H9 (cell line): ENCODE measurements around the gene CER1. TPM values are rescaled to one million over a fixed set of nuclear protein-coding genes. Genes with fewer than 3 reads are reported as not detected.

Experiments used
- DNase-seq: peaks from one replicate; pipeline ENCODE4 v3.0.0-alpha.2; 2017
- H2AFZ ChIP-seq: one replicate; pipeline ENCODE4 v1.6.1; 2013; ENCODE audit warnings: mild to moderate bottlenecking, low read length, control low read depth, moderate library complexity
- H2AK5ac ChIP-seq: 2 replicates; pipeline ENCODE4 v1.6.1; 2013; ENCODE audit warnings: low read length, control low read depth, mixed read lengths; ENCODE audit not compliant: insufficient read length
- H2BK120ac ChIP-seq: one replicate; pipeline ENCODE4 v1.6.1; 2013; ENCODE audit warnings: low read depth, mild to moderate bottlenecking, low read length, control low read depth, inconsistent platforms; ENCODE audit not compliant: poor library complexity, severe bottlenecking
- H2BK12ac ChIP-seq: 2 replicates; pipeline ENCODE4 v1.6.1; 2013; ENCODE audit warnings: low read length, control low read depth, mixed read lengths, low read depth; ENCODE audit not compliant: insufficient read length
- H2BK15ac ChIP-seq: 2 replicates; pipeline ENCODE4 v1.6.1; 2013; ENCODE audit warnings: low read depth, low read length, control low read depth
- H2BK20ac ChIP-seq: one replicate; pipeline ENCODE4 v1.6.1; 2013; ENCODE audit warnings: low read depth, mild to moderate bottlenecking, low read length, control low read depth, inconsistent platforms; ENCODE audit not compliant: poor library complexity, severe bottlenecking
- H2BK5ac ChIP-seq: 2 replicates; pipeline ENCODE4 v1.6.1; 2013; ENCODE audit warnings: low read length, control low read depth, mixed read lengths; ENCODE audit not compliant: insufficient read length
- H3K14ac ChIP-seq: 2 replicates; pipeline ENCODE4 v1.6.1; 2013; ENCODE audit warnings: low read length, control low read depth; ENCODE audit not compliant: insufficient read depth
- H3K18ac ChIP-seq: 2 replicates; pipeline ENCODE4 v1.6.1; 2013; ENCODE audit warnings: low read depth, mild to moderate bottlenecking, mixed read lengths, low read length, control low read depth; ENCODE audit not compliant: insufficient read length
- H3K23ac ChIP-seq: 2 replicates; pipeline ENCODE4 v1.6.1; 2013; ENCODE audit warnings: low read length, control low read depth, mixed read lengths, low read depth; ENCODE audit not compliant: insufficient read length
- H3K23me2 ChIP-seq: 2 replicates; pipeline ENCODE4 v1.6.1; 2013; ENCODE audit warnings: low read depth, mild to moderate bottlenecking, mixed read lengths, low read length, control low read depth; ENCODE audit not compliant: insufficient read length, poor library complexity, severe bottlenecking
- H3K27ac ChIP-seq: 2 replicates; pipeline ENCODE4 v1.5.1; 2013; ENCODE audit warnings: low read length, control low read depth, mixed read lengths, low read depth; ENCODE audit not compliant: insufficient read length
- H3K27me3 ChIP-seq: 2 replicates; pipeline ENCODE4 v1.6.1; 2013; ENCODE audit warnings: low read length, control low read depth, inconsistent platforms; ENCODE audit not compliant: insufficient read depth
- H3K4ac ChIP-seq: 2 replicates; pipeline ENCODE4 v1.6.1; 2013; ENCODE audit warnings: low read depth, mild to moderate bottlenecking, control low read depth, inconsistent platforms, low read length, moderate library complexity
- H3K4me1 ChIP-seq: 2 replicates; pipeline ENCODE4 v1.6.1; 2013; ENCODE audit warnings: low read length, control low read depth, inconsistent platforms; ENCODE audit not compliant: insufficient read depth
- H3K4me2 ChIP-seq: 2 replicates; pipeline ENCODE4 v1.6.1; 2013; ENCODE audit warnings: low read length, control low read depth, mixed read lengths; ENCODE audit not compliant: insufficient read length, insufficient read depth
- H3K56ac ChIP-seq: 2 replicates; pipeline ENCODE4 v1.6.1; 2013; ENCODE audit warnings: low read depth, mild to moderate bottlenecking, mixed read lengths, low read length, control low read depth; ENCODE audit not compliant: insufficient read length
- H3K79me1 ChIP-seq: 2 replicates; pipeline ENCODE4 v1.6.1; 2013; ENCODE audit warnings: low read depth, mild to moderate bottlenecking, moderate library complexity, low read length, control low read depth, inconsistent platforms; ENCODE audit not compliant: insufficient read depth, poor library complexity, severe bottlenecking
- H3K79me2 ChIP-seq: 2 replicates; pipeline ENCODE4 v1.6.1; 2013; ENCODE audit warnings: low read length, control low read depth, inconsistent platforms; ENCODE audit not compliant: insufficient read depth
- H3K9ac ChIP-seq: 2 replicates; pipeline ENCODE4 v1.6.1; 2013; ENCODE audit warnings: low read length, control low read depth, mixed read lengths; ENCODE audit not compliant: insufficient read length; ENCODE audit errors: extremely low read depth
- H3K9me3 ChIP-seq: one replicate; pipeline ENCODE4 v1.6.1; 2013; ENCODE audit warnings: low read depth, low read length, inconsistent platforms; ENCODE audit not compliant: control insufficient read depth
- H3T11ph ChIP-seq: one replicate; pipeline ENCODE4 v1.6.1; 2013; ENCODE audit warnings: mild to moderate bottlenecking, low read length, control low read depth, inconsistent platforms
- H4K20me1 ChIP-seq: one replicate; pipeline ENCODE4 v1.6.1; 2013; ENCODE audit not compliant: control insufficient read depth, insufficient read length, insufficient read depth
- H4K5ac ChIP-seq: 2 replicates; pipeline ENCODE4 v1.6.1; 2013; ENCODE audit warnings: low read depth, mild to moderate bottlenecking, mixed read lengths, low read length, control low read depth; ENCODE audit not compliant: insufficient read length
- H4K8ac ChIP-seq: replicated peaks from 2 replicates; pipeline ENCODE4 v1.6.1; 2013; ENCODE audit warnings: low read length, control low read depth, mixed read lengths, low read depth; ENCODE audit not compliant: insufficient read length
- H4K91ac ChIP-seq: 2 replicates; pipeline ENCODE4 v1.6.1; 2013; ENCODE audit warnings: low read depth, mild to moderate bottlenecking, moderate library complexity, mixed read lengths, low read length, control low read depth; ENCODE audit not compliant: insufficient read length
- H3K27ac Mint-ChIP-seq, 3 experiments: 2 replicates in 2 of 3; 3 replicates in 1 of 3; pipeline ENCODE4 v1.8.0; 2020 to 2021; ENCODE audit warnings: mixed read lengths in 3 of 3, mild to moderate bottlenecking in 1 of 3, moderate library complexity in 1 of 3
- H3K27me3 Mint-ChIP-seq: 2 replicates; pipeline ENCODE4 v1.8.0; 2021; ENCODE audit warnings: low read depth, mild to moderate bottlenecking, moderate library complexity, mixed read lengths
- H3K36me3 Mint-ChIP-seq, 3 experiments: 2 replicates in 2 of 3; 3 replicates in 1 of 3; pipeline ENCODE4 v1.8.0; 2020 to 2021; ENCODE audit warnings: low read depth in 3 of 3, mixed read lengths in 3 of 3; ENCODE audit not compliant: insufficient read depth in 1 of 3
- H3K4me1 Mint-ChIP-seq, 2 experiments: 2 replicates each; pipeline ENCODE4 v1.8.0; 2020; ENCODE audit warnings: mixed read lengths in 2 of 2
- H3K4me3 Mint-ChIP-seq, 2 experiments: 2 replicates in 1 of 2; 3 replicates in 1 of 2; pipeline ENCODE4 v1.8.0; 2020 to 2021; ENCODE audit warnings: mild to moderate bottlenecking in 2 of 2, mixed read lengths in 2 of 2, moderate library complexity in 1 of 2
- H3K9me3 Mint-ChIP-seq, 2 experiments: 2 replicates in 1 of 2; 3 replicates in 1 of 2; pipeline ENCODE4 v1.8.0; 2020; ENCODE audit warnings: mild to moderate bottlenecking in 2 of 2, mixed read lengths in 2 of 2, moderate library complexity in 1 of 2
- WGBS: extraction: QIAGEN DNeasy Blood & Tissue Kit; methylation state at CpG from one replicate; pipeline ENCODE4 v1.1.7; 2013; ENCODE audit warnings: missing lambda C conversion rate, low lambda C conversion rate, mixed read lengths; ENCODE audit not compliant: insufficient read length; ENCODE audit errors: extremely low coverage; 5-methylcytosine and 5-hydroxymethylcytosine counted together
- total RNA-seq: library from RNA; stranded (reverse); gene quantifications from 2 replicates; pipeline ENCODE4 v1.2.1, GENCODE V29; 2021
- TF ChIP-seq, protein P1 (sequence below): fragments of 200-600 bp; sonication (generic); conservative IDR thresholded peaks from 3 replicates; pipeline ENCODE4 v1.8.0; 2021; ENCODE audit warnings: antibody characterized with exemption, mild to moderate bottlenecking

Gene CER1
- total RNA-seq, 1 experiment from 2014 or later: 22.3 TPM

- no peak overlapping the region for H2AK5ac ChIP-seq
- H3K27ac ChIP-seq: no peak overlapping the region
- H3K4me1 Mint-ChIP-seq: peaks cover 25 to 27% of the 10 kb centered on the region in 2 experiments
- no peaks in the 10 kb centered on the region for H3K27me3 Mint-ChIP-seq
- H2AFZ ChIP-seq: no peak overlapping the region
- no CpG with 5 or more reads among the region's 35 CpGs for WGBS
- peaks cover 5% of the 10 kb centered on the region for H3K23me2 ChIP-seq
- H3K18ac ChIP-seq: no peak overlapping the region
- H3K79me2 ChIP-seq: peaks cover 4% of the 10 kb centered on the region; the same call in 1 of the 2 replicates
- peak overlapping the region; percentile 86 to 96 for H3K4me3 Mint-ChIP-seq
- H4K91ac ChIP-seq: no peak overlapping the region
- TF ChIP-seq, protein P1, sequence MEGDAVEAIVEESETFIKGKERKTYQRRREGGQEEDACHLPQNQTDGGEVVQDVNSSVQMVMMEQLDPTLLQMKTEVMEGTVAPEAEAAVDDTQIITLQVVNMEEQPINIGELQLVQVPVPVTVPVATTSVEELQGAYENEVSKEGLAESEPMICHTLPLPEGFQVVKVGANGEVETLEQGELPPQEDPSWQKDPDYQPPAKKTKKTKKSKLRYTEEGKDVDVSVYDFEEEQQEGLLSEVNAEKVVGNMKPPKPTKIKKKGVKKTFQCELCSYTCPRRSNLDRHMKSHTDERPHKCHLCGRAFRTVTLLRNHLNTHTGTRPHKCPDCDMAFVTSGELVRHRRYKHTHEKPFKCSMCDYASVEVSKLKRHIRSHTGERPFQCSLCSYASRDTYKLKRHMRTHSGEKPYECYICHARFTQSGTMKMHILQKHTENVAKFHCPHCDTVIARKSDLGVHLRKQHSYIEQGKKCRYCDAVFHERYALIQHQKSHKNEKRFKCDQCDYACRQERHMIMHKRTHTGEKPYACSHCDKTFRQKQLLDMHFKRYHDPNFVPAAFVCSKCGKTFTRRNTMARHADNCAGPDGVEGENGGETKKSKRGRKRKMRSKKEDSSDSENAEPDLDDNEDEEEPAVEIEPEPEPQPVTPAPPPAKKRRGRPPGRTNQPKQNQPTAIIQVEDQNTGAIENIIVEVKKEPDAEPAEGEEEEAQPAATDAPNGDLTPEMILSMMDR: peak; percentile 24; the same call in 1 of the 3 replicates
- H4K5ac ChIP-seq: no peak overlapping the region
- H3K9me3 Mint-ChIP-seq: no peaks in the 10 kb centered on the region
- H3K79me1 ChIP-seq: no peaks in the 10 kb centered on the region
- no peak overlapping the region for H3K4ac ChIP-seq
- no peaks in the 10 kb centered on the region for H3K27me3 ChIP-seq
- no peak overlapping the region for H2BK15ac ChIP-seq
- H3T11ph ChIP-seq: no peak overlapping the region
- peak overlapping the region; percentile 83; the same call in 1 of the 2 replicates for H3K14ac ChIP-seq
- peaks cover 9 to 21% (median 21%) of the 10 kb centered on the region in 3 experiments; a peak in 6 of 7 replicates for H3K36me3 Mint-ChIP-seq
- no peaks in the 10 kb centered on the region for H3K9me3 ChIP-seq
- no peak overlapping the region for H2BK20ac ChIP-seq
- H3K4me1 ChIP-seq: peaks cover 2% of the 10 kb centered on the region; the same call in 1 of the 2 replicates
- no peak overlapping the region for H2BK12ac ChIP-seq
- DNase-seq: peak; percentile 53
- H3K23ac ChIP-seq: no peak overlapping the region
- H2BK5ac ChIP-seq: no peak overlapping the region
- no peaks in the 10 kb centered on the region for H4K20me1 ChIP-seq
- peak overlapping the region; percentile 78 for H3K4me2 ChIP-seq
- no peak overlapping the region for H2BK120ac ChIP-seq
- H3K9ac ChIP-seq: peak overlapping the region; percentile 64
- no peak overlapping the region for H4K8ac ChIP-seq
- peak overlapping the region; percentile 68 to 96 (median 94); a peak in 6 of 7 replicates for H3K27ac Mint-ChIP-seq
- H3K56ac ChIP-seq: no peak overlapping the region
Measured at GRCh38 chr9:14692470-14693250, 29.9 kb downstream of the CER1 start.
